Left colon (tissue), 2 donors: ENCODE data around the gene RHOF. TPM values are rescaled to one million over a fixed set of nuclear protein-coding genes. Genes with fewer than 3 reads are reported as not detected.

Source experiments
- ATAC-seq: fragments of 200-7000 bp; cut with Tn5 transposase; one replicate; pipeline ENCODE4 v1.9.1; 2020; ENCODE audit warnings: mild to moderate bottlenecking, moderate library complexity
- DNase-seq, 2 donors: peaks; one replicate each; pipeline ENCODE4 v3.0.0-alpha.2; 2020
- intact Hi-C, 2 donors: fragments of 100-400 bp; cut with DNase I in 1 of 2; cut with micrococcal nuclease in 1 of 2; formaldehyde crosslinking; loops; one replicate each; pipeline versions ENCODE4 v1.11.2 to v1.14.0; 2022; cut with DNase I, micrococcal nuclease
- long read RNA-seq: library from polyadenylated mRNA; unstranded; transcript quantifications from one replicate; pipeline ENCODE4 v2.0.0, GENCODE V29; 2021
- total RNA-seq, 2 donors: library from RNA; stranded (reverse); fragmentation: NEBNext Ultra II Directional; extraction: Animal tissue kit (Norgen Biotek cat#: 25700); gene quantifications; one replicate each; pipeline ENCODE4 v1.2.1, GENCODE V29; 2021
- donor health status: DM: no; HTN: no; CAD: no.
- donor health status: DM: yes; HTN: yes; CAD: no.

RHOF gene
- 100 to 1,000 TPM in 1 of 2 donors, 10 to 100 TPM in 1; 60.3 to 148 TPM for total RNA-seq
- long read RNA-seq, transcript RHOF-204 (4 exons, 699 nt): minor isoform, 11 of 89 reads
- long read RNA-seq, transcript RHOF-201 (5 exons, 3,009 nt): major isoform, 23 of 89 reads
- long read RNA-seq, partial matches to known transcripts: 14 of 89 reads
- long read RNA-seq, other reads (novel, unspliced or antisense): 41 of 89 reads

DNA sequence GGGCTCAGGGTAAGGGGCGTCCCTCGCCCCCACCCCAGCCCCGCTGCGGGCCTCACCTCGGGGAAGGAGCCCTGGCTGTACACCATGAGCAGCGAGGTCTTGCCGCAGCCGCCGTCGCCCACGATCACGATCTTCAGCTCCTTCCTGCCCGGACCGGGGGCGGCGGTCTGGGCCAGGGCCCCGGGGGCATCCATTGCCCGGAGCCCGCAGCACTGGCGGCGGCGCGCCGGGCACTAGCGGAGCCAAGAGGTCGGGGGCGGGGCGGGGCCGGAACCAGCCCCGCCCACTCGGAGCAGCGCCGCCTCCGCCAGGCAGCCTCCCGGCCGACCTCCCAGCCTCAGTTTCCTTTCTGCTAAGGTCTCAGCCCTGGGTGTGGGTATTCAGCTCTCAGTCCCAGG is at the start of gene RHOF:
Gene RHOF (minus strand): TSS at position 249 of the 398 bp plus-strand sequence. CDS start 55 bp downstream, at position 194.
- DNase-seq (peak in 1 of 2 donors; percentile 77), ATAC-seq (peak; percentile 21)

GRCh38 chr12:121839993-121840761 is 46.7 kb upstream of the RHOF start:
- ATAC-seq (no peak), DNase-seq (no peak)
- intact Hi-C loops: no loop called here

More for the DNA sequence above, at the start of gene RHOF:
- intact Hi-C loops: loop anchor here in 1 of 2 donors (5.0 kb wide), 1 partner anchor 96 kb away; no protein-coding TSS in a partner anchor

- ATAC-seq: peak; percentile 98
- peak; percentile 99 to 100 for DNase-seq
- intact Hi-C loops: no loop called here
These were observed 45.9 kb upstream of the RHOF start for GRCh38 chr12:121839106-121839992.

- DNase-seq (no peak), ATAC-seq (no peak)
- intact Hi-C loops: no loop called here
These were observed 44.6 kb upstream of the RHOF start for GRCh38 chr12:121838126-121838525.

DNA sequence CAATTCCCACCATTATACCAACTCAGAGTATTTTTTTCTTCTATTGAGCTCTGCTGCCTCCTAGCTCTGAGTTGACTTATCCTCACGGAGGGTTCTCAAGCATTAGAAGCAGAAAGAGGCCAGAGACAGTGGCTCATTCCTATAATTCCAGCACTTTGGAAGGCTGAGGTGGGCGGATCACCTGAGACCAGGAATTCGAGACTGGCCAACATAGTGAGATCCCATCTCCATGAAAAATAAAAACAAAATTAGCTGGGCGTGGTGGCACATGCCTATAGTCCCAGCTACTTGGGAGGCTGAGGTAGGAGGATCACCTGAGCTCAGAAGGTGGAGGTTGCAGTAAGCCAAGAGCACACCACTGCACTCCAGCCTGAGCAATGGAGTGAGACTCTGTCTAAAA is 44.2 kb upstream of the RHOF start:
- intact Hi-C loops: no loop called here
- ATAC-seq (no peak), DNase-seq (no peak)

- intact Hi-C loops: no loop called here
- ATAC-seq (no peak), DNase-seq (no peak)
These were observed 38.2 kb upstream of the RHOF start for GRCh38 chr12:121831571-121832245.

- intact Hi-C loops: no loop called here
- ATAC-seq: no peak
- no peak for DNase-seq
These were observed 37.2 kb upstream of the RHOF start for GRCh38 chr12:121830588-121831265.

DNA sequence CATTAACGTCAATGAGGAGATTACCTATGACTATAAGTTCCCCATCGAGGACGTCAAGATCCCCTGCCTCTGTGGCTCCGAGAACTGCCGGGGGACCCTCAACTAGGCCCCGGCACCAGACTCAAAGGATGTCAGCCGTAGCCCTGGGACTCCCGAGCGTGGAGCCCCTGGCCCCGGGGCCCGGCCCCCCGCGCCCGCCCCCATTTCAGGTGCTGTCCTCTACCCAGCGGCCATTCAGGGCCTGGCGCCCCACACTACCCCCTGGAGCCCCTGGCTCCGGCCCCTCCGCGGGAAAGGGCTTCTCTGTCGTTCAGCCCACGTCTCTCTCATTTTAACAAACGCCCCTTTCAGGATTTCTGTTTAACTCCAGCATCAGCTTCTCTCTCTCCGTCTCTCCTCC is 36.6 kb upstream of the RHOF start:
- no peak for ATAC-seq
- intact Hi-C loops: no loop called here
- DNase-seq: no peak

DNA sequence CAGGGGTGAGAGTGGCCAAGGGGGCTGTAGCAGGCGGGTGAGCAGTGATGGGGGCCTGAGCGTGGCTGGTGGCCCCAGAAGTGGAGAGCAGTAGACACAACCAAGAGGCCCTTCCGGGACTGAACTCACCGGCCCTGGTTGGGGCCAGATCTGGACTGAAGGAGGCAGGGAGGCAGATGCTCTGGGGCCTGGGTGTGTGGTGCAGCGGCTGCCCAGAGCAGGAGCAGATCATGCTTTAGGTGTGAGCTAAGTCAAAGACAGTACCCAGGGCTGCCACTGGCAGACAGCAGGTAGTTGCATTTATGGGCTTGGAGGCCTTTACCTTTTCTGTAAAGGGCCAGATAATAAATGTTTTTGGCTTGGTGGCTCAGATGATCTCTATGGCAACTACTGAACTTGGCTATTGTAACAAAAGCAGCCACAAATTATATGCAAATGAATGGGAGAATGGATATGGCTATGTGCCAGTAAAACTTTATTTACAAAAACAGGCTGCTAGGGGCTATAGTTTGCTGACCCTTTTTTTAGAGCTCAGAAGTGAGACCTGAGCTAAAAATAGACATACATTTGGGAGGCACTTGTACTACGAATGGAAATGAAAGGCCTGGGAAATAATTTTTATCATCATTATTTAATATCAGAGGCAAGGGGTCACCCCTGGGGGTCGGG is 35.9 kb upstream of the RHOF start:
- ATAC-seq (no peak), DNase-seq (no peak)
- intact Hi-C loops: no loop called here

DNA sequence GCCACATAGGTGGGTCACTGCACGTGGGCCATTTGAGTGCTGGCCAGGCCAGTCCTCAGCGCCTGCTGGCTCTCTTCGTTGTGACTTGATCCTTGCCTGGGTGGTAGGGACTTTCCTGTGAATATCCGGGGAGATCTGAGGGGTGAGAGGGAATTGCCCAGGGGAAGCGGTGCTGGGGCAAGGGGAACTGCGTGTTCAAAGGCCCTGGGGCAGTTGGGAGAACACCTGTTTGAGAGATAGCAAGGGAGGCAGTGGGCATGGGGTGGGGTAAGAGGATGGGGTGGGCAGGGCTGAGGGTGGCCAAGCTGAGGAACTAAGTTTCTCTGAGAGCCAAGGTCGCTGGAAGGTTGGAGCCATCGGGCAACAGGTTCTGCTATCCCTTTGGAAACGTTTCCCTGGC is 35.3 kb upstream of the RHOF start:
- no peak for ATAC-seq
- intact Hi-C loops: no loop called here
- DNase-seq: no peak

- ATAC-seq (no peak), DNase-seq (no peak)
- intact Hi-C loops: no loop called here
These were observed 34.8 kb upstream of the RHOF start for GRCh38 chr12:121828306-121828705.

DNA sequence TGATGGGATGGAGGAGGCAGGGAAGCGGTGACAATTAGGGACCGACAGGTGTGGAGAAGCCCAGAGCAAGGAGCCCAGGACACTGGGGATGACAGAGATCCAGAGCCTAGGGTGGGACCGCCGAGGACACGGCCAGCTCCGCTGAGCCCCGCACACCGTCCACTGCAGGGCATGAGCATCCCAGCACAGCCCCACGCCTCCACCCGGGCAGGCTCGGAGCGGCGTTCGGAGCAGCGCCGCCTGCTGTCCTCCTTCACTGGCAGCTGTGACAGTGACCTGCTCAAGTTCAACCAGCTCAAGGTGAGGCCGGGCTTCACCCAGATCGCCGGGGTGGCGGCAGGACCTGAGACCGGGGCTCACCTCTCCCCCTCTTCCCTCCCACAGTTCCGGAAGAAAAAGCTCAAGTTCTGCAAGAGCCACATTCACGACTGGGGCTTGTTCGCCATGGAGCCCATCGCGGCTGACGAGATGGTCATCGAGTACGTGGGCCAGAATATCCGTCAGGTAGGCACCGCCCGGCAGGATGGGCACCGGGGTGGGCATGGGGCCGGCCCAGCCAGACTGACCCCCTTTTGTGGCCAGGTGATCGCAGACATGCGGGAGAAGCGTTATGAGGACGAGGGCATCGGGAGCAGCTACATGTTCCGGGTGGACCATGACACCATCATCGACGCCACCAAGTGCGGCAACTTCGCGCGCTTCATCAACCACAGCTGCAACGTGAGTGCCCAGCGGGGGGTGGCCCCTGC is 34.0 kb upstream of the RHOF start:
- intact Hi-C loops: no loop called here

DNA sequence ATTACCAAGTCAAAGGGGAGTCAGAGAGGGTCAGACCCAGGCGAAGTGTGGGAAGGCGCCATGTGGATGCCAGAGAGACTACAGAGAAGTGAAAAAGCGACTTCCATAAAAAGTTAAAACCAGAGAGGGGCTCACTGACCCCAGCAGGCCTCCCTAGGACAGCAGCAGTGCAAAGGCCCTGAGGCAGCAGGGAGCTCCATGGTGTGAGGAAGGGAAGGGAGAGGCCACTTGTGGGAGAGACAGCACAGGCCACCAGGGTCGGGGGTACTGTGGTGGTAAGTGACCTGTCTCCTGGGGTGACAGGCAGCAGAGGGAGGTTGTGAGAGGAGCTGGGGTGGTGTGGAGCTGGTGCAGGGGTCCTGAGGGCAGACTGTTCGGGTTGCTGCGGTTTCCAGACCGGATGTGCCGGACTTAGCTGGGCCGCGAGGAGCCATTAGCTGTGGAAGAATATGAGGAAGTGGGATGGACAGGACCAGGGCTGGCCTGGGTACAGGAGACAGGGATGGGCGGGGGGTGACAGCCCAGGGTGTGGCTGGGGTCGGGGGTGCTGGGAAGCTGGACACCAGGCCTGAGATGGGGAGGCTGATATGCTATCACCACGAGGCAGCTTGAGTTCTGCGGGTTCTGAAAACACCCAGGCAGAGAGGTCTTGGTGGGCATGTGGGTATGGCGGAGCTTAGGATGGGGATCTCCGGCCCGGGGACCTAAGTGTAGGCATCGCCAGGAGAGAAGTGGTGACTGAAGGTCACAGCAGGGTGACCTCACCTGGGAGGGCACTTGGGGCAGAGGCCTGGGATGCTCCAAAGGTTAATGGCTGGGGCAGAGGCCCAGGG is 33.0 kb upstream of the RHOF start:
- ATAC-seq (no peak), DNase-seq (no peak)
- intact Hi-C loops: no loop called here

More for the DNA sequence above, 34.0 kb upstream of the RHOF start:
- ATAC-seq: peak; percentile 12
- no peak for DNase-seq

- ATAC-seq: peak; percentile 12
- DNase-seq: no peak
- intact Hi-C loops: no loop called here
These were observed 31.6 kb upstream of the RHOF start for GRCh38 chr12:121825041-121825523.

DNA sequence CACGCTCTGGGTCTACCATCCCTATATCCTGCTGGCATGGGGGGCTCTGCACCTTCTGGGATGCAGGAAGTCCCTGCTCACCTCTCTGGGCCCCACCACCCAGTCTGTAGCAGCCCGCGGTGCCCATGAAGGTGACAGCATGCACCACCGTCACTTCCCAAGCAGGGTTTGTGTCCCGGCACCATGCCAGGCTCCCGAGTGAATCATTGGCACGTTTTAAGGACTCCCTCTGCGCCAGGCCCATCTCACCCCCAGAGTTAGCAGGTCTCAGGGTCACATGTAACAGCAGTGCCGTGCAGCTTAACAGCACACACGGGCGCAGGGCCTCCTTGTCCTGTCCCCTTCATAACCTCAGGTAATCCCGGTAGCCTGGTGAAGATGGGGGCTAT is 30.2 kb upstream of the RHOF start:
- ATAC-seq: no peak
- DNase-seq: no peak
- intact Hi-C loops: no loop called here

DNA sequence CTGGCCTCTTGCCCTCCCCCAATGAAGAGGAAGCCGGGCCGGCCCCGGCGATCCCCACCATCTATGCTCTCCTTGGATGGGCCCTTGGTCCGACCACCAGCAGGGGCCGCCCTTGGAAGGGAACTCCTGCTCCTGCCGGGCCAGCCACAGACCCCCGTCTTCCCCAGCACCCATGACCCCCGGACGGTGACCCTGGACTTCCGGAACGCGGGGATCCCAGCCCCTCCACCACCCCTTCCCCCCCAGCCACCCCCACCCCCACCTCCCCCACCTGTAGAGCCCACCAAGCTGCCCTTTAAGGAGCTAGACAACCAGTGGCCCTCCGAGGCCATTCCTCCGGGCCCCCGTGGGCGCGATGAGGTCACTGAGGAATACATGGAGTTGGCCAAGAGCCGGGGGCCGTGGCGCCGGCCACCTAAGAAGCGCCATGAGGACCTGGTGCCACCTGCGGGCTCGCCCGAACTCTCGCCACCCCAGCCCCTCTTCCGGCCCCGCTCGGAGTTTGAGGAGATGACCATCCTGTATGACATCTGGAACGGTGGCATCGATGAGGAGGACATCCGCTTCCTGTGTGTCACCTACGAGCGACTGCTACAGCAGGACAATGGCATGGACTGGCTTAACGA is 29.7 kb upstream of the RHOF start:
- intact Hi-C loops: no loop called here
- ATAC-seq (no peak), DNase-seq (no peak)
